SU-DHL-6 (cell line): ENCODE measurements around the gene ASPN.
"Not testable (repeated sequence)": the region's sequence is repeated elsewhere in the genome, so short reads cannot be mapped to it uniquely, and the experiment has no call there.

Experiments
- H2AFZ ChIP-seq: fragments of 200-600 bp; sonication (generic); 2 replicates; pipeline ENCODE4 v1.6.1; 2014; ENCODE audit warnings: low read depth, mild to moderate bottlenecking, moderate library complexity, mixed read lengths, antibody characterized with exemption, low read length; ENCODE audit not compliant: severe bottlenecking
- H3F3A ChIP-seq: fragments of 200-600 bp; shearing (Covaris generic); 2 replicates; pipeline ENCODE4 v1.6.0; 2016; ENCODE audit warnings: antibody characterized with exemption, mild to moderate bottlenecking; ENCODE audit not compliant: insufficient read depth
- H3K27ac ChIP-seq: fragments of 200-600 bp; sonication (generic); 2 replicates; pipeline ENCODE4 v1.5.1; 2016; ENCODE audit warnings: low read depth, mild to moderate bottlenecking, low read length, moderate library complexity, mixed read lengths
- H3K27me3 ChIP-seq: fragments of 200-600 bp; sonication (generic), shearing (Covaris generic); 2 replicates; pipeline ENCODE4 v1.6.0; 2014; ENCODE audit warnings: mild to moderate bottlenecking, low read length
- H3K36me3 ChIP-seq: fragments of 200-600 bp; sonication (generic); 2 replicates; pipeline ENCODE4 v1.6.1; 2014; ENCODE audit warnings: mild to moderate bottlenecking, low read length, mixed read lengths
- H3K4me2 ChIP-seq: fragments of 300-600, 200-600 bp; shearing (Covaris generic), sonication (generic); 2 replicates; pipeline ENCODE4 v1.6.0; 2014; ENCODE audit warnings: low read length, low read depth, mild to moderate bottlenecking; ENCODE audit not compliant: poor library complexity, severe bottlenecking
- H3K4me3 ChIP-seq: fragments of 200-600 bp; sonication (generic); 2 replicates; pipeline ENCODE4 v1.5.1; 2014; ENCODE audit warnings: antibody characterized with exemption, low read length, mild to moderate bottlenecking, mixed read lengths; ENCODE audit not compliant: insufficient read depth, poor library complexity, severe bottlenecking
- H3K79me2 ChIP-seq: fragments of 200-600 bp; sonication (generic); 2 replicates; pipeline ENCODE4 v1.6.1; 2014; ENCODE audit warnings: mild to moderate bottlenecking, low read length, moderate library complexity; ENCODE audit not compliant: insufficient read depth
- H3K9ac ChIP-seq: fragments of 200-600 bp; sonication (generic); 2 replicates; pipeline ENCODE4 v1.7.0; 2014; ENCODE audit warnings: mild to moderate bottlenecking, low read length
- H3K9me2 ChIP-seq: fragments of 200-600 bp; sonication (generic); replicated peaks from 2 replicates; pipeline ENCODE4 v1.6.1; 2014; ENCODE audit warnings: low read length; ENCODE audit not compliant: insufficient read depth
- H3K9me3 ChIP-seq: fragments of 200-600 bp; sonication (generic); 2 replicates; pipeline ENCODE4 v1.6.1; 2014; ENCODE audit warnings: low read length, mixed read lengths; ENCODE audit not compliant: insufficient read depth
- H4K20me1 ChIP-seq: fragments of 200-600 bp; sonication (generic); 2 replicates; pipeline ENCODE4 v1.6.1; 2014; ENCODE audit warnings: low read depth, mild to moderate bottlenecking, antibody characterized with exemption, low read length, moderate library complexity, mixed read lengths
- CTCF ChIP-seq: fragments of 200-600 bp; sonication (generic); IDR thresholded peaks from one replicate; pipeline ENCODE4 v1.5.1; 2017; ENCODE audit warnings: antibody characterized with exemption, mild to moderate bottlenecking, low read length, moderate library complexity; ENCODE audit not compliant: insufficient read depth, poor library complexity, severe bottlenecking
- EZH2phosphoT487 ChIP-seq: fragments of 200-600 bp; sonication (generic), shearing (Covaris generic); conservative IDR thresholded peaks from 2 replicates; pipeline ENCODE4 v1.6.1; 2018; ENCODE audit warnings: mild to moderate bottlenecking, antibody characterized with exemption, low read length, moderate library complexity, mixed read lengths

Gene ASPN

GRCh38 chr9:92423612-92424011 lies 58.7 kb downstream of the ASPN start:
- no peaks in the 10 kb centered on the region for H4K20me1 ChIP-seq
- TF ChIP-seq EZH2phosphoT487 (no peak), CTCF (no peak)
- no peaks in the 10 kb centered on the region for H3K36me3 ChIP-seq
- H3K79me2 ChIP-seq = no peaks in the 10 kb centered on the region
- H3K9me3 ChIP-seq = no peaks in the 10 kb centered on the region
- H3K9me2 ChIP-seq = no peaks in the 10 kb centered on the region
- no peak overlapping the region for H2AFZ ChIP-seq
- H3K4me2 ChIP-seq = no peak overlapping the region
- H3K27ac ChIP-seq = no peak overlapping the region
- no peak overlapping the region for H3K9ac ChIP-seq
- no peaks in the 10 kb centered on the region for H3F3A ChIP-seq
- no peaks in the 10 kb centered on the region for H3K27me3 ChIP-seq
- H3K4me3 ChIP-seq = no peak overlapping the region

- no peak for TF ChIP-seq CTCF
- TF ChIP-seq EZH2phosphoT487 = no peak
- no peaks in the 10 kb centered on the region for H4K20me1 ChIP-seq
- no peaks in the 10 kb centered on the region for H3K9me3 ChIP-seq
- no peaks in the 10 kb centered on the region for H3F3A ChIP-seq
- H3K27ac ChIP-seq = no peak overlapping the region
- H3K4me3 ChIP-seq = no peak overlapping the region
- H3K9ac ChIP-seq = no peak overlapping the region
- no peak overlapping the region for H2AFZ ChIP-seq
- H3K79me2 ChIP-seq = no peaks in the 10 kb centered on the region
- H3K4me2 ChIP-seq = no peak overlapping the region
- no peaks in the 10 kb centered on the region for H3K36me3 ChIP-seq
- H3K9me2 ChIP-seq = no peaks in the 10 kb centered on the region
- no peaks in the 10 kb centered on the region for H3K27me3 ChIP-seq
Measured at GRCh38 chr9:92422611-92423338, 59.5 kb downstream of the ASPN start.

GRCh38 chr9:92414566-92414965 lies 67.7 kb downstream of the ASPN start:
- no peaks in the 10 kb centered on the region for H3K9me2 ChIP-seq
- H3K9me3 ChIP-seq = no peaks in the 10 kb centered on the region
- H3K27ac ChIP-seq = no peak overlapping the region; the same call in 1 of the 2 replicates
- H3K9ac ChIP-seq = no peak overlapping the region
- H3F3A ChIP-seq = no peaks in the 10 kb centered on the region
- H3K27me3 ChIP-seq = no peaks in the 10 kb centered on the region
- H3K4me2 ChIP-seq = peak overlapping the region; percentile 12
- no peaks in the 10 kb centered on the region for H4K20me1 ChIP-seq
- no peaks in the 10 kb centered on the region; the same call in 1 of the 2 replicates for H3K79me2 ChIP-seq
- TF ChIP-seq CTCF (no peak), EZH2phosphoT487 (no peak)
- H2AFZ ChIP-seq = no peak overlapping the region
- no peaks in the 10 kb centered on the region for H3K36me3 ChIP-seq
- no peak overlapping the region for H3K4me3 ChIP-seq

- H3K9me3 ChIP-seq, H4K20me1 ChIP-seq, H3K9me2 ChIP-seq, H3K4me3 ChIP-seq, H3K4me2 ChIP-seq, H3K27me3 ChIP-seq, H3F3A ChIP-seq, H2AFZ ChIP-seq, H3K36me3 ChIP-seq, H3K27ac ChIP-seq, H3K79me2 ChIP-seq, H3K9ac ChIP-seq: not testable (repeated sequence)
Measured at GRCh38 chr9:92411157-92411556, 71.1 kb downstream of the ASPN start.
